Esophagus squamous epithelium (tissue), 5 donors: ENCODE data around the gene HMGN1. TPM values are rescaled to one million over a fixed set of nuclear protein-coding genes. Genes with fewer than 3 reads are reported as not detected.

Experiments
- DNase-seq: peaks from one replicate; lab custom pipeline; 2025; lab: John Stamatoyannopoulos, UW
- H3K27ac ChIP-seq, 4 donors: fragments of 200-600 bp; sonication (generic); one replicate each; pipeline ENCODE4 v1.5.1; 2016 to 2019; ENCODE audit warnings: mild to moderate bottlenecking in 1 of 4
- H3K27me3 ChIP-seq, 4 donors: fragments of 200-600 bp; sonication (generic); 1 replicate in 3 of 4; 2 replicates in 1 of 4; pipeline versions ENCODE4 v1.5.1 to v1.6.0; 2017 to 2021; ENCODE audit warnings: antibody characterized with exemption in 1 of 4
- H3K36me3 ChIP-seq, 3 donors: fragments of 200-600 bp; sonication (generic); one replicate each; pipeline ENCODE4 v1.5.1; 2016 to 2019
- H3K4me1 ChIP-seq, 3 donors: fragments of 200-600 bp; sonication (generic); one replicate each; pipeline ENCODE4 v1.5.1; 2017 to 2019
- H3K4me3 ChIP-seq, 4 donors: fragments of 200-600 bp; sonication (generic); 1 replicate in 3 of 4; 2 replicates in 1 of 4; pipeline ENCODE4 v1.5.1; 2016 to 2019; ENCODE audit warnings: mild to moderate bottlenecking in 2 of 4, moderate library complexity in 1 of 4
- H3K9me3 ChIP-seq, 3 donors: fragments of 200-600 bp; sonication (generic); one replicate each; pipeline ENCODE4 v1.5.1; 2016 to 2019
- POLR2A ChIP-seq, 4 donors: fragments of 450-650 bp; IDR thresholded peaks; one replicate each; pipeline ENCODE4 v1.6.1; 2017; ENCODE audit warnings: antibody characterized with exemption in 4 of 4, mild to moderate bottlenecking in 4 of 4, moderate library complexity in 3 of 4
- WGBS, 2 donors: methylation state at CpG; one replicate each; pipeline ENCODE4 v1.1.5; 2018; 5-methylcytosine and 5-hydroxymethylcytosine counted together
- intact Hi-C: fragments of 100-400 bp; cut with DNase I; formaldehyde crosslinking; loops from one replicate; pipeline ENCODE4 v1.15.0; 2022
- small RNA-seq, 4 donors: library from RNA; depleted of rRNA; stranded (forward); fragments of <200 nt; gene quantifications; one replicate each; pipeline ENCODE3, GENCODE V24; 2016
- total RNA-seq, 4 donors: library from RNA; depleted of rRNA; stranded (reverse); fragments of >200 nt; gene quantifications; one replicate each; pipeline ENCODE4 v1.1.0, GENCODE V29; 2016
- TF ChIP-seq, protein P1 (sequence below), 6 experiments: fragments of 450-650 bp in 4 of 6; fragments of 200-600 bp in 2 of 6; sonication (generic) in 2 of 6; IDR thresholded peaks; one replicate each; pipeline ENCODE4 v1.5.1; 2016 to 2019; ENCODE audit warnings: antibody characterized with exemption in 6 of 6, mild to moderate bottlenecking in 4 of 6, moderate library complexity in 4 of 6
- donor health status: DM: yes; HTN: yes; CAD: no.

The HMGN1 gene
- total RNA-seq, 4 donors from 2014 or later = 114 to 193 (median 144) TPM

DNA sequence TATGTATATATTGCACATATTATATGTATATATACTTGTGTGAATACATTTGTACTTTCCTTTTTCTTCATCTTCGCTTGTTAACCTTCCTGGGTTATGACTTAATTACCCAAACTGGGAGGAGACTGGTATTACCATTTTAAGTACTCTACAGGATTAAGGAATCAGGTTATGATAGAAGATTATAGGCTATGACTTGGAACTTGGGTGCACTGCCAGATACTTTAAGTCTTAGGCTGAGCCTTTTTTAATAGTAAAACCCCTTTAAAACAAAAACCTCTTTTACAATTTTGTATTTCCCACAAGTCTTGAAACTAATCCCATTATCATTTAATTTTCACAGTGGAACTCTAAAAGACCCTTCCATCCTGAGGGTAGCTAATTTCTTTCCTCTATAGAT, 41.4 kb downstream of the HMGN1 start:
- no peak for TF ChIP-seq POLR2A (IDR thresholded peaks at IDR 0.05)
- TF ChIP-seq, protein P1, sequence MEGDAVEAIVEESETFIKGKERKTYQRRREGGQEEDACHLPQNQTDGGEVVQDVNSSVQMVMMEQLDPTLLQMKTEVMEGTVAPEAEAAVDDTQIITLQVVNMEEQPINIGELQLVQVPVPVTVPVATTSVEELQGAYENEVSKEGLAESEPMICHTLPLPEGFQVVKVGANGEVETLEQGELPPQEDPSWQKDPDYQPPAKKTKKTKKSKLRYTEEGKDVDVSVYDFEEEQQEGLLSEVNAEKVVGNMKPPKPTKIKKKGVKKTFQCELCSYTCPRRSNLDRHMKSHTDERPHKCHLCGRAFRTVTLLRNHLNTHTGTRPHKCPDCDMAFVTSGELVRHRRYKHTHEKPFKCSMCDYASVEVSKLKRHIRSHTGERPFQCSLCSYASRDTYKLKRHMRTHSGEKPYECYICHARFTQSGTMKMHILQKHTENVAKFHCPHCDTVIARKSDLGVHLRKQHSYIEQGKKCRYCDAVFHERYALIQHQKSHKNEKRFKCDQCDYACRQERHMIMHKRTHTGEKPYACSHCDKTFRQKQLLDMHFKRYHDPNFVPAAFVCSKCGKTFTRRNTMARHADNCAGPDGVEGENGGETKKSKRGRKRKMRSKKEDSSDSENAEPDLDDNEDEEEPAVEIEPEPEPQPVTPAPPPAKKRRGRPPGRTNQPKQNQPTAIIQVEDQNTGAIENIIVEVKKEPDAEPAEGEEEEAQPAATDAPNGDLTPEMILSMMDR (IDR thresholded peaks at IDR 0.05) = no peak
- Histone ChIP-seq H3K9me3 (no peaks in the 10 kb centered on the region), H3K27me3 (no peaks in the 10 kb centered on the region), H3K36me3 (peaks cover 0 to 53% (median 6%) of the 10 kb centered on the region in 3 donors), H3K4me3 (no peak overlapping the region), H3K27ac (peak overlapping the region in 2 of 4 donors; percentile 30 to 39), H3K4me1 (peaks cover 0 to 42% (median 8%) of the 10 kb centered on the region in 3 donors)
- no peak for DNase-seq
- intact Hi-C loops = no loop called here
- 66 to 70% methylated on average over 1 of the region's 1 CpG for WGBS, 2 donors

DNA sequence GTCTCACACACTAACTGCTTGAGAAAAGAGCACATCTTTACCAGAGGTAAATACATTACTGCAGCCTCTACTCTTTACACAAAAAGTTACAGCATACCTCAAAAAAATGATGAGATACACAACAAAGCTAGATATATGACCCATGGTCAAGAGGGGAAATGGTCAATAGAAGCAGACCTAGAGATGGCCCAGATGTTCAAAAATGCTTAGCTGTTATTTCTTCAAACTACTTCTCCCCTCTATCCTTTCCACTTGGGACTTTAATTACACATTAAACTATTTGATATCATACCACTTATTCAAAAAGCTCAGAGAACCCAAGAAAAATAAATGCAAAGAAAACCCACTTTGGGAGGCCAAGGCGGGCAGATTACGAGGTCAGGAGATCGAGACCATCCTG, 48.3 kb downstream of the HMGN1 start:
- WGBS, 2 donors = 100% methylated on average over 3 of the region's 3 CpGs
- no peak for DNase-seq
- Histone ChIP-seq H3K27me3 (no peaks in the 10 kb centered on the region), H3K9me3 (no peaks in the 10 kb centered on the region), H3K27ac (no peak overlapping the region), H3K4me1 (peaks cover 0 to 15% (median 0%) of the 10 kb centered on the region in 3 donors), H3K4me3 (no peak overlapping the region), H3K36me3 (peaks cover 0 to 88% (median 8%) of the 10 kb centered on the region in 3 donors)
- TF ChIP-seq POLR2A (IDR thresholded peaks at IDR 0.05) = no peak
- TF ChIP-seq, protein P1 (IDR thresholded peaks at IDR 0.05) = no peak
- intact Hi-C loops = no loop called here

DNA sequence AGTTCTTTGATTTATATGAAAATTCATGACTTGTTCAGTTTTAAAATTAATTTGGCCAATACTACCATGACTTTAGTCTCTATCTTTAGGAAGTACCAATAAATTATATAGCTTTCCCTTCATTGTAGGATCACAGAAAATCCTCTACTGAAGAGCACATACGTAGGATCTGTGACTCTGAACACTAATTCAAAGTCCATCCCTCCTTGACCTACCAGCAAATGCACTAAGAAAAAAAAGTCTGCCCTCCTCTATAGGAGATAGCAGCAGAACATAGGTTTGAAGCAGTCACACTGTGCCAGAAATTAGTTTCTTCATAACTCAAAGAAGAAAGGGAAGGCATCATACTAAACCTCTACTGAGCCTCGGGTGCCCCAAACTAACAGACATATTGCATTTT, 52.0 kb downstream of the HMGN1 start:
- intact Hi-C loops = loop anchor here (10.0 kb wide), 1 partner anchor 72 kb away; no protein-coding TSS in a partner anchor
- TF ChIP-seq POLR2A (IDR thresholded peaks at IDR 0.05) = no peak
- TF ChIP-seq, protein P1 (IDR thresholded peaks at IDR 0.05) = no peak
- Histone ChIP-seq H3K4me3 (no peak overlapping the region), H3K27ac (no peak overlapping the region), H3K36me3 (peaks cover 4 to 99% (median 16%) of the 10 kb centered on the region in 3 donors), H3K4me1 (peaks cover 0 to 15% (median 0%) of the 10 kb centered on the region in 3 donors), H3K27me3 (no peaks in the 10 kb centered on the region), H3K9me3 (no peaks in the 10 kb centered on the region)
- DNase-seq = no peak
- 90 to 94% methylated on average over 2 of the region's 2 CpGs for WGBS, 2 donors

Small RNAs within 50 kb of the gene (small RNA-seq; reads per million reads assigned to genes)
- gene RF00019 = 0 reads per million in 4 donors

Other genes starting within 250 kb of the HMGN1 start
- gene PSMG1, start 165.6 kb downstream of the HMGN1 start, total RNA-seq = 10 to 100 TPM; 33.8 to 56.5 (median 45.8) TPM
- gene BRWD1, start 35.5 kb downstream of the HMGN1 start, total RNA-seq = 10 to 100 TPM; 22.1 to 57.2 (median 26.0) TPM
- gene LCA5L, start 96.7 kb upstream of the HMGN1 start, total RNA-seq = 1 to 10 TPM in 1 of 4 donors, under 1 TPM in 2, not detected in 1; 0.44 to 1.7 (median 0.82) TPM
- gene SH3BGR, start 102.9 kb upstream of the HMGN1 start, total RNA-seq = 100 to 1,000 TPM in 1 of 4 donors, 1 to 10 TPM in 2, under 1 TPM in 1; 0.75 to 116 (median 4.2) TPM